ENCODE results near the gene KLF4.

- TF ChIP-seq CTCF (IDR thresholded peaks at IDR 0.05) (no peak), POLR2A (IDR thresholded peaks at IDR 0.05) (no peak), EP300 (IDR thresholded peaks at IDR 0.05) (no peak)
Measured at GRCh38 chr9:107518037-107518807, 28.7 kb upstream of the KLF4 start.
